ENCODE data around the gene IARS1. TPM values are rescaled to one million over a fixed set of nuclear protein-coding genes. Genes with fewer than 3 reads are reported as not detected.

The IARS1 gene
- total and polyA plus RNA-seq, 2 of the 13 experiments (the other 11 are each of a cell fraction or from before 2014, with no cell fraction given) = 55.9 to 185 TPM

GRCh38 chr9:92293452-92294296 lies at the start of gene IARS1 (continued):
- TF ChIP-seq HMGXB4 (CRISPR knock-in tag; IDR thresholded peaks at IDR 0.05; ENCODE audit: borderline replicate concordance in 1 of 2, low read depth in 1 of 2) (peak; percentile 93 to 96), RAD51 (IDR thresholded peaks at IDR 0.05; ENCODE audit: borderline replicate concordance) (no peak), ZFX (CRISPR knock-in tag; IDR thresholded peaks at IDR 0.05; ENCODE audit: low read depth) (peak; percentile 89), SIX4 (CRISPR knock-in tag; IDR thresholded peaks at IDR 0.05) (peak; percentile 70), SP1 (IDR thresholded peaks at IDR 0.05) (no peak), SP1 (CRISPR knock-in tag; IDR thresholded peaks at IDR 0.05) (peak; percentile 55; the same call in 1 of the 2 replicates), TBX3 (IDR thresholded peaks at IDR 0.05; ENCODE audit: borderline replicate concordance) (peak; percentile 12; the same call in 1 of the 2 replicates), FOXC1 (CRISPR knock-in tag; IDR thresholded peaks at IDR 0.05; ENCODE audit: borderline replicate concordance) (peak; percentile 89; the same call in 1 of the 2 replicates), FOXJ3 (CRISPR knock-in tag; IDR thresholded peaks at IDR 0.05; ENCODE audit: borderline replicate concordance) (peak; percentile 84), ZNF143 (CRISPR knock-in tag; IDR thresholded peaks at IDR 0.05) (peak; percentile 76), MZF1 (CRISPR knock-in tag; IDR thresholded peaks at IDR 0.05; ENCODE audit: borderline replicate concordance) (no peak), TRIM24 (CRISPR knock-in tag; IDR thresholded peaks at IDR 0.05) (no peak), XBP1 (CRISPR knock-in tag; IDR thresholded peaks at IDR 0.05) (peak; percentile 91; the same call in 1 of the 2 replicates), ZNF850 (CRISPR knock-in tag; conservative IDR thresholded peaks at IDR 0.05) (no peak), NFE2 (CRISPR knock-in tag; IDR thresholded peaks at IDR 0.05) (no peak), ZBTB25 (CRISPR knock-in tag; IDR thresholded peaks at IDR 0.05) (peak; percentile 86), GMEB1 (CRISPR knock-in tag; IDR thresholded peaks at IDR 0.05; ENCODE audit: borderline replicate concordance) (peak; percentile 95)
- TF ChIP-seq, protein P1, sequence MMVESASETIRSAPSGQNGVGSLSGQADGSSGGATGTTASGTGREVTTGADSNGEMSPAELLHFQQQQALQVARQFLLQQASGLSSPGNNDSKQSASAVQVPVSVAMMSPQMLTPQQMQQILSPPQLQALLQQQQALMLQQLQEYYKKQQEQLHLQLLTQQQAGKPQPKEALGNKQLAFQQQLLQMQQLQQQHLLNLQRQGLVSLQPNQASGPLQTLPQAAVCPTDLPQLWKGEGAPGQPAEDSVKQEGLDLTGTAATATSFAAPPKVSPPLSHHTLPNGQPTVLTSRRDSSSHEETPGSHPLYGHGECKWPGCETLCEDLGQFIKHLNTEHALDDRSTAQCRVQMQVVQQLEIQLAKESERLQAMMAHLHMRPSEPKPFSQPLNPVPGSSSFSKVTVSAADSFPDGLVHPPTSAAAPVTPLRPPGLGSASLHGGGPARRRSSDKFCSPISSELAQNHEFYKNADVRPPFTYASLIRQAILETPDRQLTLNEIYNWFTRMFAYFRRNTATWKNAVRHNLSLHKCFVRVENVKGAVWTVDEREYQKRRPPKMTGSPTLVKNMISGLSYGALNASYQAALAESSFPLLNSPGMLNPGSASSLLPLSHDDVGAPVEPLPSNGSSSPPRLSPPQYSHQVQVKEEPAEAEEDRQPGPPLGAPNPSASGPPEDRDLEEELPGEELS (CRISPR knock-in tag; IDR thresholded peaks at IDR 0.05) = peak; percentile 75
